Stimulated activated effector memory CD8-positive, alpha-beta T cell treated with anti-CD3 and anti-CD28 coated beads, Interleukin-12 subunit alpha, Interleukin-12 subunit beta, amount 100 ng/mL, for 72 hours (primary cell): ENCODE data around the gene RFLNA.

Experiments used
- ATAC-seq: fragments of 150-1000 bp; cut with Tn5 transposase; 2 replicates; pipeline ENCODE4 v1.10.0; 2021
- DNase-seq, 2 donors: peaks; one replicate each; pipeline ENCODE4 v3.0.0; 2021 to 2022; ENCODE audit warnings: low spot score in 2 of 2
- H3K27ac Mint-ChIP-seq: one replicate; pipeline ENCODE4 v1.8.0; 2022; ENCODE audit warnings: mild to moderate bottlenecking, mixed read lengths
- H3K36me3 Mint-ChIP-seq: one replicate; pipeline ENCODE4 v1.8.0; 2022; ENCODE audit warnings: mild to moderate bottlenecking, mixed read lengths
- H3K4me1 Mint-ChIP-seq: one replicate; pipeline ENCODE4 v1.8.0; 2022; ENCODE audit warnings: mixed read lengths
- H3K4me3 Mint-ChIP-seq: one replicate; pipeline ENCODE4 v1.8.0; 2022; ENCODE audit warnings: mild to moderate bottlenecking, mixed read lengths
- H3K9me3 Mint-ChIP-seq: one replicate; pipeline ENCODE4 v1.8.0; 2022; ENCODE audit warnings: mixed read lengths

The RFLNA gene

GRCh38 chr12:124294780-124295341 lies at the start of gene RFLNA:
TSS of gene RFLNA (plus strand) at chr12:124295093. CDS start at chr12:124295430, 337 bp downstream.
- DNase-seq (no peak), ATAC-seq (peak; percentile 40)
- no peak within 1 kb of the TSS for H3K4me3 Mint-ChIP-seq
- no peaks in the 10 kb centered on the region for H3K36me3 Mint-ChIP-seq
- no peak within 1 kb of the TSS for H3K27ac Mint-ChIP-seq
- H3K4me1 Mint-ChIP-seq: no peaks in the 10 kb centered on the region
- H3K9me3 Mint-ChIP-seq: no peaks in the 10 kb centered on the region

- H3K27ac Mint-ChIP-seq: no peak overlapping the region
- ATAC-seq (no peak), DNase-seq (no peak)
- H3K9me3 Mint-ChIP-seq: peaks cover 6% of the 10 kb centered on the region
- H3K4me3 Mint-ChIP-seq: no peak overlapping the region
- no peaks in the 10 kb centered on the region for H3K4me1 Mint-ChIP-seq
- H3K36me3 Mint-ChIP-seq: no peaks in the 10 kb centered on the region
Observed at GRCh38 chr12:124247331-124247730, 47.6 kb upstream of the RFLNA start.

GRCh38 chr12:124248941-124249825 lies 45.7 kb upstream of the RFLNA start:
- no peak for DNase-seq
- no peaks in the 10 kb centered on the region for H3K4me1 Mint-ChIP-seq
- H3K9me3 Mint-ChIP-seq: peaks cover 6% of the 10 kb centered on the region
- ATAC-seq: no peak
- no peaks in the 10 kb centered on the region for H3K36me3 Mint-ChIP-seq
- no peak overlapping the region for H3K27ac Mint-ChIP-seq
- H3K4me3 Mint-ChIP-seq: no peak overlapping the region

DNA sequence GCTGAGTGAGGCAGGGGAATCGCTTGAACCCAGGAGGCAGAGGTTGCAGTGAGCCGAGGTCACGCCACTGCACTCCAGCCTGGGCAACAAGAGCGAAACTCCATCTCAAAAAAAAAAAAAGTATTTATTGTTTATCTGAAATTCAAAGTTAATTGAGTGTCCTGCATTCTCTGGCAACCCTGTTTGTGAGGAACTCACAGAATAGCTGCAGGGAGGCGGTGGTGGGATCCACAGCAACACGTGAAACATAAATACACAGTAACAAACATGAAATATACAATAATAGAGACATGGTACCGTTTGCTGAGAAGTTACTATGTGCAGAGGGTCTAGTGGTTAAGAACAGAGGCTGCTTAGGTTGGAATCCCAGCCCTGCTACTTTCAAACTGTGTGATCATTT lies 43.7 kb upstream of the RFLNA start:
- H3K27ac Mint-ChIP-seq: no peak overlapping the region
- no peaks in the 10 kb centered on the region for H3K4me1 Mint-ChIP-seq
- ATAC-seq: no peak
- peaks cover 6% of the 10 kb centered on the region for H3K9me3 Mint-ChIP-seq
- DNase-seq: no peak
- no peak overlapping the region for H3K4me3 Mint-ChIP-seq
- no peaks in the 10 kb centered on the region for H3K36me3 Mint-ChIP-seq

DNA sequence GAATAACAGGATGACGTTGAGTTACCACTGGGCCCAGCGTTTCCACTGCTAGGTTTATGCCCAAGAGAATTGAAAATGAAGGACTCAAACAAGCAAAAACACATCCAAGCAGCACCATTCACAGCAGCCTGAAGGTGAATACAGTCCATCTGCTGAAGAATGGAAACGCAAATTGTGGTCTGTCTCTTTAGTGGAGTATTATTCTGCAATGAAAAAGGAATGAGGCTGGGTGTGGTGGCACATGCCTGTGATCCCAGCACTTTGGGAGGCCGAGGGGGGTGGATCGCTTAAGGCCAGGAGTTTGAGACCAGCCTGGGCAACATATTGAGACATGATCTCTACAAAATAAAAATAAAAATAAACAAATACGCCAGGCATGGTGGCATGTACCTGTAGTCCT lies 41.9 kb upstream of the RFLNA start:
- H3K36me3 Mint-ChIP-seq: no peaks in the 10 kb centered on the region
- ATAC-seq: no peak
- DNase-seq: no peak
- H3K9me3 Mint-ChIP-seq: no peaks in the 10 kb centered on the region
- H3K27ac Mint-ChIP-seq: no peak overlapping the region
- H3K4me1 Mint-ChIP-seq: no peaks in the 10 kb centered on the region
- no peak overlapping the region for H3K4me3 Mint-ChIP-seq

DNA sequence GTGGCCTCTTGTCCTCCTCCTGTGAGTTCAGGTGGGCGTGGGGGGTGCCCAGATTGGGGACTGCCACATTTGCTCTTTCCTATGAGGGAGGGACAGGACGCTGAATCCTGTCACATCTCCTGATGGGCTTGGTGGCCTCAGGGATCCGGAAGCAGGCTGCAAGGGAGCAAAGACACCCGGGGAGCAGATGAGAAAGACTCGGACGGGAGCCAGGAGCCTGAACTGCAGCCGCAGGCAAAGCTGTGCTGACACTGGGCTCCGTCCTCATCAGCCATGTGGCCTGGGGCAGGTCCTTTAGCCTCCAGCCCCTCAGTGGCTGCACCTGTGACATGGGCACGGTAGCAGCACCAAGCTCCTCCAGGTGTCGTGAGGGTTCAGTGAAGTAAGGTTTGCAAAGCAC lies 40.8 kb upstream of the RFLNA start:
- ATAC-seq: no peak
- no peak for DNase-seq
- H3K9me3 Mint-ChIP-seq: no peaks in the 10 kb centered on the region
- no peaks in the 10 kb centered on the region for H3K36me3 Mint-ChIP-seq
- H3K4me3 Mint-ChIP-seq: no peak overlapping the region
- H3K4me1 Mint-ChIP-seq: no peaks in the 10 kb centered on the region
- H3K27ac Mint-ChIP-seq: no peak overlapping the region

DNA sequence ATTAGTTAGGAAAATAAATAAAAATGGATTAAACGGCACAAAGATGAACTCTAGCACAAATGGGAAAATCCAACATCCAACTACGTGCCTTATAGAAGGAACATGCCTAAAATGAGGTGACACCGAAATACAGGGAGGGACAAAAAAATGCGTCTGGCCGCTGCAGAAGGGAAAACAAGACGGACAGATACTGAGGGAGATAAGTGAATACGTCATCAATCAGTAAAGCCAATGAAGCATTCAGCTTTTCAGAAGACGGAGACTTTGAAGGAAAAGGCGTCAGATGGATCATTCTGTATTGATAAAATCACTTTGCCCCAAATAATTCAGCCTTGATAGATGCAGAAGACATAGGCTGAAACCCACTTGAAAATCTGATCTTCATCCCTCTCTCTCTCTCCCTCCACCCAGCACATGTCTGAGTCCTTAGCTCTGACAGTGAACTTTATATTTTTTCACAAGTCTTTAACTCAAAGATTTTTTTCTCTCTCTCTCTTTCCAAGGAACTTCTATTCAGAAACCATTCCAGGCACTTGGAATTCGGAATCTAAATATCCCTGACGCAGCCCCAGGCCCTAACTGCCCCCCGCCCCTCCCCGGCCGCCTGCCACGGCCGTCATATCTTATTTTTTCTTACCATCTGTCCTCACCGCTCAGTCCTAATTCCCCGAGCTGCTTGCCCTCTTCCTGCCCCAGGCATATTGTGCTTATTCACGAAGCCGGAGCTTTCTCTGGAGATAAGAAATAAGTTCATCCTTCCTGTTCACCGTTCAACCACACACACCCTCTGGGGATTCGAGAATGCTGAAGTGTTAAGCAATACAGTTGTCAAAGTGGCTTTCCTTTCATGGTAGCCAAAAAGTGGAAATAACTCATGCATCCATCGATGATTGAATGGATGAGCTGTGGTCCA lies 35.5 kb upstream of the RFLNA start:
- H3K9me3 Mint-ChIP-seq: no peaks in the 10 kb centered on the region

GRCh38 chr12:124261885-124262284 lies 33.0 kb upstream of the RFLNA start:
- Mint-ChIP-seq H3K4me3 (no peak overlapping the region), H3K27ac (peak overlapping the region; percentile 86), H3K9me3 (no peaks in the 10 kb centered on the region), H3K4me1 (peaks cover 5% of the 10 kb centered on the region), H3K36me3 (no peaks in the 10 kb centered on the region)
- ATAC-seq: peak; percentile 29
- DNase-seq: no peak

More for the DNA sequence above, 35.5 kb upstream of the RFLNA start:
- H3K4me1 Mint-ChIP-seq: peaks cover 5% of the 10 kb centered on the region
- no peak overlapping the region for H3K4me3 Mint-ChIP-seq
- ATAC-seq: no peak
- no peak for DNase-seq
- H3K27ac Mint-ChIP-seq: no peak overlapping the region
- H3K36me3 Mint-ChIP-seq: no peaks in the 10 kb centered on the region

DNA sequence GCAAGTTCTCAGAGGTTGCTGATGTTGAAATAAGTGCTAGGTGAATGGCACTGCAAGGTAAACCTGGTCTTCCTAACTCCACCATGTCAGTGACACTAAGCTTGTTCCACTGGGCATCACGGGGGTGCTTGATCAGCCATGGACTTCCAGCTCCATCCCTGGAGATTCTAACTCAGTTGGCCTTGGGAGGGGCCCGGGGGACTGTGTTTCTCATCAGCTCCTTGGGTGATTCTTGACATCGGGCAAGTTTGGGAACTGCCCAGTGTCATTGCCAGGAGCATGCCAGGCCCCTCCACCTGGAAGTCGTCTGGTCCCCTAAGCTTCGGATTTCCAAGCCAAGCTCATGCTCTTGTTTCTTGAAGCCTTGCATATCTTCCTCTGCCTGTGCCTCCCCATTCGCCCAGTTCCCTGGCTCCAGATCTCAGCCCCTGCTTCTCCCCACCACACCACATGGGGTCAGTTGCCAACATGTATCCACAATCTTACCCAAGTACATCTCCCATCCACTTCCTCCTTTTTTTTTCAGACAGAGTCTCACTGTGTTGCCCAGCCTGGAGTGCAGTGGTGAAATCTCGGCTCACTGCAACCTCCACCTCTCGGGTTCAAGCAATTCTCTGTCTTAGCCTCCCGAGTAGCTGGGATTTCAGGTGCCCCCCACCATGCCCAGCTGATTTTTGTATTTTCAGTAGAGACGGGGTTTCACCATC lies 30.7 kb upstream of the RFLNA start:
- no peak for DNase-seq
- Mint-ChIP-seq H3K9me3 (no peaks in the 10 kb centered on the region), H3K4me3 (no peak overlapping the region), H3K4me1 (peaks cover 5% of the 10 kb centered on the region), H3K36me3 (no peaks in the 10 kb centered on the region), H3K27ac (no peak overlapping the region)
- no peak for ATAC-seq

DNA sequence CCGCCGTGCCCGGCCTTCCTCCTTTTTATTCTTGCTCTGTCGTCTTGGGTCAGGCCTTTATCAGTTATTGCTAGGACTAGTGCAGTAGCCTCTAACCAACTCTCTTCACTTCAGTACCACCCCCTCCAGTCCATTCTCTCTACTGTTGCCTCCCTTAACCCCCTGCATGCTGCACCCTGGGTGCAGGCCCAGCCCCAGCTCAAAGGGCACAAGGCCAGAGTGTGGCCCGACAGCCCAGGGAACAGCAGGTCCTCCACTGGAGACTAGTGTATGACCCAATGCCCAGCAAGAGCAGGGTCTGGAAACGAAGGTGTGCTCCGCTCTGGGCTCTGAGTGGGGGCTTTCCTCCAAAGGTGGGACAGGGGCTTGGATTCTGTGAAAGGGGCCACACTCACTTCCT lies 30.0 kb upstream of the RFLNA start:
- DNase-seq (no peak), ATAC-seq (no peak)
- Mint-ChIP-seq H3K27ac (no peak overlapping the region), H3K4me1 (peaks cover under 1% of the 10 kb centered on the region), H3K9me3 (no peaks in the 10 kb centered on the region), H3K4me3 (no peak overlapping the region), H3K36me3 (no peaks in the 10 kb centered on the region)

DNA sequence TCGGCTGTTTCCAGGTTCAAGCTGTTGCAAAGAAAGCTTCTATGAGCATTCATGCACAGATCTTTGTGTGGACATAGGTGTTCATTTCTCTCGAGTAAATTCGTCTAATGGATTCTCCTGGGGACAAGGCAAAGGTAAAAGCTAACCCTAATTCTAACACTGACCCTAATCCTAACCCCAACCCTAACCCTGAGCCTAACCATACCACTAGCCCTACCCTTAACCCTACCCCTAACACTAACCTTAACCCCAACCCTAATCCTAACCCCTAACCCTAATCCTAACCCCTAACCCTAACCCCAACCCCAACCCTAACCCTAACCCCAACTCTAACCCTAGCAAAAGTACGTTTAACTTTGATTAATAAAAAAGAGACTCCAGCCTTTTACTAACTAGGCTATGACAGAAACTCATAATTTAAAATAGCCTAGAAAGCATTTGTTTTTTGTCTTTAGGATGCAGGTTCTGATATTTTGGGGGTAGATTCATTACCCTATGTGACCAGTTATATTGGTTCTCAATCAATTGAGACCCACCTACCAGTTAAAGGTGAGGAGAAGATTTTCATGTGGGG lies 27.6 kb upstream of the RFLNA start:
- no peak for ATAC-seq
- DNase-seq: no peak
- H3K9me3 Mint-ChIP-seq: no peaks in the 10 kb centered on the region
- no peak overlapping the region for H3K27ac Mint-ChIP-seq
- no peaks in the 10 kb centered on the region for H3K36me3 Mint-ChIP-seq
- H3K4me3 Mint-ChIP-seq: no peak overlapping the region
- no peaks in the 10 kb centered on the region for H3K4me1 Mint-ChIP-seq

DNA sequence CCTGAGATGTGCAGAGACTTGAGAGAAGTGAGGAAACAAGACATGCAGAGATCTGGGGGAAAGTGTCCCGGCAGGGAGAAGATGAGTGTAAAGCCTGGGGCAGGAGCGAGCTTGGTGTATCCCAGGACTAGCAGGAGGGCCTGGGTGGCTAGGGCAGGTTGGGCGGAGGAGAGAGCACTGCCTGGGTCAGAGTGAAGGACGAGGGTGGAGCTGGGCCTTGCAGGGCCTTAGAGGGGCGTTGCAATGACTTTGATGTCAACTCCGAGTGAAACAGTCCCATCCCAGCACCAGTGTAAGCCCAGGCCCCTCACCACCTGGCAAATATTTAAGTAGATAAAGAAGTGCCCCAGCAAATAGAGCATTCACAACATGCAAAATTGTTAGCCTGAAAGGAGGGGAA lies 24.2 kb upstream of the RFLNA start:
- no peak for ATAC-seq
- no peak overlapping the region for H3K27ac Mint-ChIP-seq
- no peaks in the 10 kb centered on the region for H3K36me3 Mint-ChIP-seq
- H3K4me3 Mint-ChIP-seq: no peak overlapping the region
- DNase-seq: no peak
- no peaks in the 10 kb centered on the region for H3K9me3 Mint-ChIP-seq
- no peaks in the 10 kb centered on the region for H3K4me1 Mint-ChIP-seq

DNA sequence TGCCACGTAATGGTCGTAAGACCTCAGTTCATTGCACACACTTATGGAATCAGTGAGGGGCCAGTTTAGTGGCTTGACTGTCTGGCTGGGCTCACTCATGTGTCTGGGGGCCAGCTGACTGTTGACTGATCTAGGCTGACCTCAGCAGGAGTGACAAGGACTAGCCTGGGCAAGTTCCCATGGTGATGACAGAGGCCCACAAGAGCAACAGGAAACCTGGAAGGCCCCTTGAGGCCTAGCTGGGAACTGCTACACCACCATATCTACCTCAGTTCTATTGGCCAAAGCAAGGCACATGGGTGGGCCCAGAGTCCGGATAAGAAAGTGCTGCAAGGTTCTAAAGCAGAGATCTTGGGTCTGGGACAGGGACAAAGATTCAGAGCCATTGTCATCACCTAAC lies 21.3 kb upstream of the RFLNA start:
- no peaks in the 10 kb centered on the region for H3K9me3 Mint-ChIP-seq
- no peaks in the 10 kb centered on the region for H3K36me3 Mint-ChIP-seq
- H3K4me3 Mint-ChIP-seq: no peak overlapping the region
- DNase-seq (no peak), ATAC-seq (peak; percentile 84)
- H3K27ac Mint-ChIP-seq: no peak overlapping the region
- peaks cover under 1% of the 10 kb centered on the region for H3K4me1 Mint-ChIP-seq

GRCh38 chr12:124276337-124276736 lies 18.6 kb upstream of the RFLNA start:
- DNase-seq (no peak), ATAC-seq (no peak)
- H3K36me3 Mint-ChIP-seq: no peaks in the 10 kb centered on the region
- no peaks in the 10 kb centered on the region for H3K9me3 Mint-ChIP-seq
- H3K27ac Mint-ChIP-seq: no peak overlapping the region
- peaks cover 8% of the 10 kb centered on the region for H3K4me1 Mint-ChIP-seq
- H3K4me3 Mint-ChIP-seq: no peak overlapping the region
